ENCODE data around the gene CBX4. TPM values are rescaled to one million over a fixed set of nuclear protein-coding genes. Genes with fewer than 3 reads are reported as not detected.
"Not testable (repeated sequence)": the region's sequence is repeated elsewhere in the genome, so short reads cannot be mapped to it uniquely, and the experiment has no call there.

CBX4 gene
- polyA plus RNA-seq, 1 donor from 2014 or later = 31.9 TPM

DNA sequence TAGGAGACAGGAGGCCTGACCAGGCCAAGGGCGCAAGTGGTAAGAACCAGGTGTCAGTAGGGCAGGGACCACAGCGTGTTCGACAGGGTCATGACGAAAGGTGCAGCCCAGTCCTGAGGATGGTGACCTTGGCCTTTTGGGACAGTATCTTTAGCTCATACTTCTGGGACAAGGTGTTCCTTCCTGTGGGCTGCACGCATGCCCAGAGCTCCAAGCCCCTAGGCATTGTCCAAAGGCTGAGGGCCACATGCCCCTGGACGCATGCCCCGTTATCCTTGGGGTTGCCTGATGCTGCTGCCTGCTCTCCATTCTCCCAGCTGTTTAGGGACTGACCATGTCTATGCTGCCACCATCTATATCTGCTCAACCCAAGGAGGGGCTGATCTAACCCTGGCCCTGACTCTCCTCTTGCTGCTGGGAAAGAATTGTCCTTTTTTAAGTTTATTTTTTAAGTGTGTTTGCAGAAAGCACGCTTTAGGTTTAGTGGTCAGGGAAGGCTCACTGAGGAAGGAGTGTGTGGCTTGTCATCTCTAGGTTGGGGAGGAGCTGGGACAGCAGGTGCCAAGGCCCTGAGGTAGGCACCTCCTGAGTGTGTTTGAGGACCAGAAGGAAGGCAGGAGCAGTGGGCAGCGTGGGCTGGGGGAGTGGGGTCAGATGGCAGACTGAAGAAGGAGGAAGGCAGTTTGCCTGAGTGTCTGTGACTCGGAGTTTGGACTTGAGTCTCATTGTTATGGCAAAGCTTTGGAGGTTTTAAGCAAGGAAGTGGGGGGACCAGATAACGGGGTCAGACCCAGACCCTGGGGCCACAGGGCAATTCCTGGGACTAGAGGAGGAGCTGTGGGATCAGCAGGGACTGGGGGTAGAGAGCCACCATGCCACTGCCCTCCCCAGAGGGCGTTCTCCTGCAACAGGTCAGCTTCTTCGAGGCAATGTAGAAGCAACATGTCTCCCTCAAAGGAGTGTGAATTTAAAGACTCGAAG lies 15.1 kb upstream of the CBX4 start:
- Histone ChIP-seq H2AFZ (ENCODE audit: low read depth, low read length) (no peak overlapping the region), H3K79me2 (replicated peaks; ENCODE audit: insufficient read depth, low read length) (no peaks in the 10 kb centered on the region), H3K9ac (ENCODE audit: low read length) (no peak overlapping the region), H3K27ac (ENCODE audit: low read length) (no peak overlapping the region), H3K36me3 (ENCODE audit: insufficient read depth, low read length) (no peaks in the 10 kb centered on the region), H3K9me2 (ENCODE audit: insufficient read depth, low read length) (no peaks in the 10 kb centered on the region), H3F3A (ENCODE audit: insufficient read depth, low read length, poor library complexity, severe bottlenecking) (no peaks in the 10 kb centered on the region), H3K27me3 (ENCODE audit: insufficient read depth, low read depth, low read length) (no peaks in the 10 kb centered on the region), H3K9me3 (ENCODE audit: low read length) (no peaks in the 10 kb centered on the region), H3K4me3 (ENCODE audit: low read length) (no peak overlapping the region), H4K20me1 (ENCODE audit: insufficient read depth) (no peaks in the 10 kb centered on the region), H3K4me2 (ENCODE audit: low read length) (no peak overlapping the region)
- TF ChIP-seq, protein P1, sequence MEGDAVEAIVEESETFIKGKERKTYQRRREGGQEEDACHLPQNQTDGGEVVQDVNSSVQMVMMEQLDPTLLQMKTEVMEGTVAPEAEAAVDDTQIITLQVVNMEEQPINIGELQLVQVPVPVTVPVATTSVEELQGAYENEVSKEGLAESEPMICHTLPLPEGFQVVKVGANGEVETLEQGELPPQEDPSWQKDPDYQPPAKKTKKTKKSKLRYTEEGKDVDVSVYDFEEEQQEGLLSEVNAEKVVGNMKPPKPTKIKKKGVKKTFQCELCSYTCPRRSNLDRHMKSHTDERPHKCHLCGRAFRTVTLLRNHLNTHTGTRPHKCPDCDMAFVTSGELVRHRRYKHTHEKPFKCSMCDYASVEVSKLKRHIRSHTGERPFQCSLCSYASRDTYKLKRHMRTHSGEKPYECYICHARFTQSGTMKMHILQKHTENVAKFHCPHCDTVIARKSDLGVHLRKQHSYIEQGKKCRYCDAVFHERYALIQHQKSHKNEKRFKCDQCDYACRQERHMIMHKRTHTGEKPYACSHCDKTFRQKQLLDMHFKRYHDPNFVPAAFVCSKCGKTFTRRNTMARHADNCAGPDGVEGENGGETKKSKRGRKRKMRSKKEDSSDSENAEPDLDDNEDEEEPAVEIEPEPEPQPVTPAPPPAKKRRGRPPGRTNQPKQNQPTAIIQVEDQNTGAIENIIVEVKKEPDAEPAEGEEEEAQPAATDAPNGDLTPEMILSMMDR (IDR thresholded peaks at IDR 0.05; ENCODE audit: poor library complexity, severe bottlenecking) = no peak
- TF ChIP-seq EZH2 (IDR thresholded peaks at IDR 0.05; ENCODE audit: borderline replicate concordance, insufficient read depth, low read length, poor library complexity, severe bottlenecking) (no peak), MXI1 (conservative IDR thresholded peaks at IDR 0.05; ENCODE audit: poor library complexity, severe bottlenecking) (no peak), SMC3 (conservative IDR thresholded peaks at IDR 0.05; ENCODE audit: poor library complexity) (no peak), POLR2AphosphoS5 (IDR thresholded peaks at IDR 0.05) (no peak), RAD21 (conservative IDR thresholded peaks at IDR 0.05) (no peak), TAF1 (IDR thresholded peaks at IDR 0.05; ENCODE audit: low read depth) (no peak), EP300 (conservative IDR thresholded peaks at IDR 0.05; ENCODE audit: poor library complexity, severe bottlenecking) (no peak)
- TF ChIP-seq, protein P2, sequence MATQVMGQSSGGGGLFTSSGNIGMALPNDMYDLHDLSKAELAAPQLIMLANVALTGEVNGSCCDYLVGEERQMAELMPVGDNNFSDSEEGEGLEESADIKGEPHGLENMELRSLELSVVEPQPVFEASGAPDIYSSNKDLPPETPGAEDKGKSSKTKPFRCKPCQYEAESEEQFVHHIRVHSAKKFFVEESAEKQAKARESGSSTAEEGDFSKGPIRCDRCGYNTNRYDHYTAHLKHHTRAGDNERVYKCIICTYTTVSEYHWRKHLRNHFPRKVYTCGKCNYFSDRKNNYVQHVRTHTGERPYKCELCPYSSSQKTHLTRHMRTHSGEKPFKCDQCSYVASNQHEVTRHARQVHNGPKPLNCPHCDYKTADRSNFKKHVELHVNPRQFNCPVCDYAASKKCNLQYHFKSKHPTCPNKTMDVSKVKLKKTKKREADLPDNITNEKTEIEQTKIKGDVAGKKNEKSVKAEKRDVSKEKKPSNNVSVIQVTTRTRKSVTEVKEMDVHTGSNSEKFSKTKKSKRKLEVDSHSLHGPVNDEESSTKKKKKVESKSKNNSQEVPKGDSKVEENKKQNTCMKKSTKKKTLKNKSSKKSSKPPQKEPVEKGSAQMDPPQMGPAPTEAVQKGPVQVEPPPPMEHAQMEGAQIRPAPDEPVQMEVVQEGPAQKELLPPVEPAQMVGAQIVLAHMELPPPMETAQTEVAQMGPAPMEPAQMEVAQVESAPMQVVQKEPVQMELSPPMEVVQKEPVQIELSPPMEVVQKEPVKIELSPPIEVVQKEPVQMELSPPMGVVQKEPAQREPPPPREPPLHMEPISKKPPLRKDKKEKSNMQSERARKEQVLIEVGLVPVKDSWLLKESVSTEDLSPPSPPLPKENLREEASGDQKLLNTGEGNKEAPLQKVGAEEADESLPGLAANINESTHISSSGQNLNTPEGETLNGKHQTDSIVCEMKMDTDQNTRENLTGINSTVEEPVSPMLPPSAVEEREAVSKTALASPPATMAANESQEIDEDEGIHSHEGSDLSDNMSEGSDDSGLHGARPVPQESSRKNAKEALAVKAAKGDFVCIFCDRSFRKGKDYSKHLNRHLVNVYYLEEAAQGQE (IDR thresholded peaks at IDR 0.05; ENCODE audit: borderline replicate concordance) = no peak

DNA sequence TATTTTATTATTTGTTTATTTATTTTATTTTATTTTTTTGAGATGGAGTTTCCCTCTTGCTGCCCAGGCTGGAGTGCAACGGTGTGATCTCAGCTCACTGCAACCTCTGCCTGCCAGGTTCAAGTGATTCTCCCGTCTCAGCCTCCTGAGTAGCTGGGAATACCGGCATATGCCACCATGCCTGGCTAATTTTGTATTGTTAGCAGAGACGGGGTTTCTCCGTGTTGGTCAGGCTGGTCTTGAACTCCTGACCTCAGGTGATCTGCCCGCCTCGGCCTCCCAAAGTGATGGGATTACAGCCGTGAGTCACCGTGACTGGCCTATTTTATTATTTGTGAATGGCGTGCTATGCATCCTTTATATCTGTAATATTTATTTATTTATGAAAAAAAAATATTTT lies 13.9 kb upstream of the CBX4 start:
- not testable (repeated sequence) for H3K4me2 ChIP-seq (ENCODE audit: low read length); H2AFZ ChIP-seq (ENCODE audit: low read depth, low read length); H3F3A ChIP-seq (ENCODE audit: insufficient read depth, low read length, poor library complexity, severe bottlenecking); H3K9me3 ChIP-seq (ENCODE audit: low read length); H3K9ac ChIP-seq (ENCODE audit: low read length); H3K27me3 ChIP-seq (ENCODE audit: insufficient read depth, low read depth, low read length); H3K79me2 ChIP-seq (replicated peaks; ENCODE audit: insufficient read depth, low read length); H3K36me3 ChIP-seq (ENCODE audit: insufficient read depth, low read length); H3K27ac ChIP-seq (ENCODE audit: low read length); H3K4me3 ChIP-seq (ENCODE audit: low read length); H3K9me2 ChIP-seq (ENCODE audit: insufficient read depth, low read length); H4K20me1 ChIP-seq (ENCODE audit: insufficient read depth)
